HEK293 (cell line): Measurements from ENCODE around the gene APOH.

Experiments
- ZBTB21 ChIP-seq: fragments of 450-650 bp; formaldehyde crosslinking; IDR thresholded peaks from 2 replicates; pipeline ENCODE4 v1.5.1; 2017; ENCODE audit warnings: missing biosample characterization, missing genetic modification characterization
- ZNF510 ChIP-seq: fragments of 450-650 bp; formaldehyde crosslinking; IDR thresholded peaks from 2 replicates; pipeline ENCODE4 v1.5.1; 2018; ENCODE audit warnings: mild to moderate bottlenecking, missing genetic modification characterization, missing biosample characterization; ENCODE audit not compliant: insufficient replicate concordance
- ZNF529 ChIP-seq: fragments of 450-650 bp; formaldehyde crosslinking; IDR thresholded peaks from 2 replicates; pipeline ENCODE4 v1.5.1; 2017; ENCODE audit warnings: missing genetic modification characterization, missing biosample characterization; ENCODE audit not compliant: insufficient replicate concordance
- ZNF600 ChIP-seq: fragments of 450-650 bp; formaldehyde crosslinking; IDR thresholded peaks from 2 replicates; pipeline ENCODE4 v1.5.1; 2016; ENCODE audit warnings: missing biosample characterization, missing genetic modification characterization
- ZNF776 ChIP-seq: fragments of 450-650 bp; formaldehyde crosslinking; IDR thresholded peaks from 2 replicates; pipeline ENCODE4 v1.5.0; 2017; ENCODE audit warnings: missing biosample characterization, missing genetic modification characterization, borderline replicate concordance
- TF ChIP-seq, protein P1 (sequence below): fragments of 450-650 bp; formaldehyde crosslinking; IDR thresholded peaks from 2 replicates; pipeline ENCODE4 v1.5.1; 2016; ENCODE audit warnings: missing biosample characterization, missing genetic modification characterization
- TF ChIP-seq, protein P2 (sequence below): fragments of 450-650 bp; formaldehyde crosslinking; IDR thresholded peaks from 2 replicates; pipeline ENCODE4 v1.5.1; 2016; ENCODE audit warnings: missing biosample characterization, missing genetic modification characterization

DNA sequence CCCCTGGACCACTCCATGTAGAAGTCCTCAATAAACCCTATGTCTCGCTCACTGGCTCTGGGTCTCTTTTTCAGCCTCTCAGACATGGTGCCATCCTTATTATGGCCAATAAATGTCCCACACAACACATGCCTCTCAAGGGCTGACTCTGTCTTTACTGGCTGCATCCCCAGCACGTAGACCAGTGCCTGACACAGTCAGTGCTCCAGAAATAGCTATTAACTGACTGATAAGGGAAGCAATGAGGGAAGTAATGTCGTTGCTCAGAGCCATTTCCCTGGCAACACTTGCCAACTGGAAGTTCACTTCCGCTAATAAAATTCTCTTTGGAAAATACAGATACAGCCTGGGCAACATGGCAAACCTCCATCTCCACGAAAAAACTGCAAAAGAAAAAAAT lies 19.1 kb upstream of the APOH start:
- TF ChIP-seq, protein P1, sequence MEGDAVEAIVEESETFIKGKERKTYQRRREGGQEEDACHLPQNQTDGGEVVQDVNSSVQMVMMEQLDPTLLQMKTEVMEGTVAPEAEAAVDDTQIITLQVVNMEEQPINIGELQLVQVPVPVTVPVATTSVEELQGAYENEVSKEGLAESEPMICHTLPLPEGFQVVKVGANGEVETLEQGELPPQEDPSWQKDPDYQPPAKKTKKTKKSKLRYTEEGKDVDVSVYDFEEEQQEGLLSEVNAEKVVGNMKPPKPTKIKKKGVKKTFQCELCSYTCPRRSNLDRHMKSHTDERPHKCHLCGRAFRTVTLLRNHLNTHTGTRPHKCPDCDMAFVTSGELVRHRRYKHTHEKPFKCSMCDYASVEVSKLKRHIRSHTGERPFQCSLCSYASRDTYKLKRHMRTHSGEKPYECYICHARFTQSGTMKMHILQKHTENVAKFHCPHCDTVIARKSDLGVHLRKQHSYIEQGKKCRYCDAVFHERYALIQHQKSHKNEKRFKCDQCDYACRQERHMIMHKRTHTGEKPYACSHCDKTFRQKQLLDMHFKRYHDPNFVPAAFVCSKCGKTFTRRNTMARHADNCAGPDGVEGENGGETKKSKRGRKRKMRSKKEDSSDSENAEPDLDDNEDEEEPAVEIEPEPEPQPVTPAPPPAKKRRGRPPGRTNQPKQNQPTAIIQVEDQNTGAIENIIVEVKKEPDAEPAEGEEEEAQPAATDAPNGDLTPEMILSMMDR, result no peak
- TF ChIP-seq ZNF776 (tag by site-specific recombination), result no peak
- TF ChIP-seq ZNF529 (tag by site-specific recombination), result no peak
- TF ChIP-seq ZNF510 (tag by site-specific recombination), result no peak
- no peak for TF ChIP-seq ZBTB21 (tag by site-specific recombination)
- TF ChIP-seq, protein P2, sequence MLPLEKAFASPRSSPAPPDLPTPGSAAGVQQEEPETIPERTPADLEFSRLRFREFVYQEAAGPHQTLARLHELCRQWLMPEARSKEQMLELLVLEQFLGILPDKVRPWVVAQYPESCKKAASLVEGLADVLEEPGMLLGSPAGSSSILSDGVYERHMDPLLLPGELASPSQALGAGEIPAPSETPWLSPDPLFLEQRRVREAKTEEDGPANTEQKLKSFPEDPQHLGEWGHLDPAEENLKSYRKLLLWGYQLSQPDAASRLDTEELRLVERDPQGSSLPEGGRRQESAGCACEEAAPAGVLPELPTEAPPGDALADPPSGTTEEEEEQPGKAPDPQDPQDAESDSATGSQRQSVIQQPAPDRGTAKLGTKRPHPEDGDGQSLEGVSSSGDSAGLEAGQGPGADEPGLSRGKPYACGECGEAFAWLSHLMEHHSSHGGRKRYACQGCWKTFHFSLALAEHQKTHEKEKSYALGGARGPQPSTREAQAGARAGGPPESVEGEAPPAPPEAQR (tag by site-specific recombination), result no peak
- TF ChIP-seq ZNF600 (tag by site-specific recombination), result no peak
